ENCODE results near the gene GLIS2. TPM values are rescaled to one million over a fixed set of nuclear protein-coding genes. Genes with fewer than 3 reads are reported as not detected.

GLIS2 gene
- total and polyA plus RNA-seq, 3 donors from 2014 or later = 4.8 to 15.0 (median 6.7) TPM

DNA sequence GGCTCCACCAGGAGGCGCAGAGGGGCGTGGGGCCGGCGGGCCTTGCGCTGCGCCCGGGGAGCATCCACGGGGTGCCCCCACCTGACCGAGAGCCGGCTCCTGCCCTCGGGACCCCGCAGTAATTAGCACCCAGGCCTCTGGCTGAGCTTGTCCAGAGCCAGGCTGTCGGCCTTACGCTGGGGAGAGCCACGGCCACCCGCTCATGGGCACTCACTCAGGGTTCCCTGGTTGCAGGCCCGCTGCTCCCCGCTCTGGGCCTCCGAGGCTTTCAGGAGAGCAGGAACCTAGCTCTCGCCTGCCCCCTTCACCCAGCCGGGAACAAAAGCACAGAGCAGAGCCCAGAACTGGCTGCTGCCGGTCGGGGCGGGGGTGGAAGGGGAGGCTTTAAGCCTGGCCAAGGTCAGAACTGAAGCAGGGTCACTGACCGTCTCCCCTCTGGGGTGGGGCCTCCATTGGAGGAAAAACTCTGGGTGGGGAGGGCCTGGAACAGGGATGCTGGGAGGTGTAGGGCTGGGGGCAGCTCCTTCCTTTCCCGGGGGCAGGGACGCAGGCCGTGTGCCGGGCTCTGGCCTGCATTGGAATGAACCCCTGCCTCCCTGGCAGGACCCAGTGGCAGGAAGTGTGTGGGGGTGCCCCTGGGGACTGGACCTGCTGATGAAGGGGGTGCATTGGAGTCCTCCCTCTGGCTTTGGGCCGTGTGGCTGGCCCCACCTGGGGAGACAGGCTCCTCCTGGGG lies 12.3 kb downstream of the GLIS2 start:
- peak overlapping the region; percentile 71 to 82 for H3K27ac ChIP-seq
- peak; percentile 89 for DNase-seq
- no peaks in the 10 kb centered on the region for H3K27me3 ChIP-seq
- intact Hi-C loops (cut with DNase I; ENCODE audit: low total_unique reads) = loop anchor here (5.0 kb wide), 1 partner anchor 41 kb away; no protein-coding TSS in a partner anchor
- WGBS, 2 donors = 1 to 5% methylated on average over 12 to 25 of the region's 30 CpGs
- peak overlapping the region; percentile 58 to 64 for H3K4me3 ChIP-seq
- no peaks in the 10 kb centered on the region for H3K9me3 ChIP-seq
- TF ChIP-seq CTCF (IDR thresholded peaks at IDR 0.05) = peak; percentile 36 to 50 (median 46)
- TF ChIP-seq POLR2A (IDR thresholded peaks at IDR 0.05) = no peak
- H3K4me1 ChIP-seq = peaks cover 42% of the 10 kb centered on the region
- H3K36me3 ChIP-seq (ENCODE audit: low read depth, missing control alignments) = no peaks in the 10 kb centered on the region

DNA sequence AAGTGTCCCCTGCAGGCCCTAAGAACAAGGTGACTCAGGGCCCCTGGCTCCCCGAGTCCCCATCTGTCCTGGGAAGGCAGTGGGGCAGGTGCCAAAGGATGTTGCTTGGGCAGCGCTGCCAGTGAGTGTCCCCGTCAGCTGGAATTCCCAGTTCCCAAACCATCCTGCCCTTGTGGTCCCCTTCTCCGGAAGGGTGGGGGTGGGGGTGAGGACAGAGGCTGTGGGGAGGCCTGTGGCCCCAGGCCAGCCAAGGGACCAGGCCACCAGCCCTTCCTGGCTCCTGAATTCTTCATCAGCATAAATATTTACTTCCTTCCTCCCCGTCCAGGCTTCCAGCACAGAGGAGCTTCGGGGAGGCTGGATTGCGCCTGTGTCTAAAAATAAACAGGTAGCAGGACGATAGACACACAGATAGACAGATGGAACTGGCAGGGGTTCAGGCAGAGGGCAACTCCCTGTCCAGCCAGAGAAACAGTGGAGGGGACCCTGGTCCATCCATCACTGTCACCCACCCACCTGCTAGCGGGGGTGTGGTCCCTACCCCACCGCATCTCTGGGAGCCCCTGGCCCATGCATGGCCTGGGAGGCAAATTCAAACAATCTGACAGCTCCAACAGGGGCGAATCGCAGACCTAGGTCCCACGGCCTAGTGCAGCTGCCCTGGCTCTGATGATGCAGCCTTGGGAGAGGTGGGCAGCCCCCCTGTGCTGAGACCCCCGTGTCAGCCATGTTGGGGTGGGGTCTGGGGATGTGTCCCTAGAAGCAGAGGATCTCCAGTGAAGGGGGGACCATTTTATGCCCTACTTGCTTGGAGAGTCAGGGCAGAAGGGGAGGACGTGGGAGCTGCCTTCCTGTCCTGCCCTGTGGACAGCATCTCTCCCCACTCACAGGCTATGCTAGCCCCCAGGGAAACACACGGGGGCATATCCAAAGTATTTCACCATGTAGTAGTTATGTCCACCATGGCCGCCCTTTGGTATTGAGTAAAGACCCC lies 13.2 kb downstream of the GLIS2 start:
- no peak overlapping the region for H3K4me3 ChIP-seq
- intact Hi-C loops (cut with DNase I; ENCODE audit: low total_unique reads) = loop anchor here (5.0 kb wide), 1 partner anchor 42 kb away; no protein-coding TSS in a partner anchor

DNA sequence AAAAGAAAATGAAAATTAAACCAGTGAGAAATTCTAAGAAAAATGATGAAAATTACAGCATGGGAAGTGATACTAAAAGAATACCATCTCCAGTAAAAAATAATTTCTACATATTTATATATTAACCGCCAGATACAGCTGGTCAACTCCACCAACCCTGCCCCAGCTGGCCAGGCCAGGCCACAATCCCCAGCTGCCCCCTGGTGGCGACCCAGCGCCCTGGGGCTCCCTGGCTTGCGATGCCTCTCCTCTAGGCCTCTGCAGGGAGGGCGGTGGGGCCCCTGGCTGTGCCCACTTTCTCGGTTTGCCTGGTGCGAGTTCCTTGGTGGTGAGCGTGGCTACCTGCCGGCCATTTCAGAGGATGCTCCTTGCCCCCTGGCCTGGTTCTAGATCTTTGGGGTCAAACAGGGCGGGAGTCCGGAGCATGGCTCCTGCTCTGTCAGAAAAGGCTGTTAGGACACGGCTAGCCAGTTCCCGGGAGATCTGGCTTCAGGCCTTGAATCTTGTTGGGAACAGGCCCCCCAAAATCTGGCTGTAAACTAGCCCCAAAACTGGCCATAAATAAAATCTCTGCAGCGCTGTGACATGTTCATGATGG lies 14.5 kb downstream of the GLIS2 start:
- WGBS, 2 donors = 61 to 73% methylated on average over 8 to 14 of the region's 14 CpGs
- Histone ChIP-seq H3K9me3 (no peaks in the 10 kb centered on the region), H3K27ac (no peak overlapping the region), H3K27me3 (no peaks in the 10 kb centered on the region), H3K4me3 (no peak overlapping the region), H3K36me3 (ENCODE audit: low read depth, missing control alignments) (no peaks in the 10 kb centered on the region), H3K4me1 (peaks cover 23% of the 10 kb centered on the region)
- intact Hi-C loops (cut with DNase I; ENCODE audit: low total_unique reads) = no loop called here
- TF ChIP-seq CTCF (IDR thresholded peaks at IDR 0.05) = peak; percentile 90 to 96 (median 92)
- no peak for TF ChIP-seq POLR2A (IDR thresholded peaks at IDR 0.05)
- peak; percentile 81 for DNase-seq

More for the DNA sequence above, 13.2 kb downstream of the GLIS2 start:
- 34 to 52% methylated on average over 10 to 17 of the region's 17 CpGs for WGBS, 2 donors
- Histone ChIP-seq H3K36me3 (ENCODE audit: low read depth, missing control alignments) (no peaks in the 10 kb centered on the region), H3K27me3 (no peaks in the 10 kb centered on the region), H3K27ac (peak overlapping the region; percentile 71 to 82), H3K9me3 (no peaks in the 10 kb centered on the region), H3K4me1 (peaks cover 34% of the 10 kb centered on the region)
- no peak for DNase-seq
- TF ChIP-seq CTCF (IDR thresholded peaks at IDR 0.05) (no peak), POLR2A (IDR thresholded peaks at IDR 0.05) (no peak)

DNA sequence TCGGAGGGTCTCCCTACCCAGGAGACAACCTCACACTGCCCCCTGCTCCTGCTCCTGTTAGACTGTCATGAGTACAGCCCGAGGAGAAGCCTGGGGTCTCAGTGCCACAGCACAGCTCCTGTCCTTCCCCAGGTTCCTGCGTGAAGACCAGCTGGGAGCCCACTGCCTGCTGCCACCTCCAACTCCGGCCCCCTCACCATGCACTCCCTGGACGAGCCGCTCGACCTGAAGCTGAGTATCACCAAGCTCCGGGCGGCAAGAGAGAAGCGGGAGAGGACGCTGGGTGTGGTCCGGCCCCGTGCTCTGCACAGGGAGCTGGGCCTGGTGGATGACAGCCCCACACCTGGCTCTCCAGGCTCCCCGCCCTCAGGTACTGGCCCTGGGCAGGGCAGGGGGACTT lies 16.2 kb downstream of the GLIS2 start:
- Histone ChIP-seq H3K9me3 (no peaks in the 10 kb centered on the region), H3K27me3 (no peaks in the 10 kb centered on the region), H3K4me1 (peaks cover 20% of the 10 kb centered on the region), H3K4me3 (no peak overlapping the region), H3K27ac (no peak overlapping the region), H3K36me3 (ENCODE audit: low read depth, missing control alignments) (no peaks in the 10 kb centered on the region)
- WGBS, 2 donors = 83 to 94% methylated on average over 3 to 10 of the region's 14 CpGs
- TF ChIP-seq POLR2A (IDR thresholded peaks at IDR 0.05) (no peak), CTCF (IDR thresholded peaks at IDR 0.05) (no peak)
- no peak for DNase-seq
- intact Hi-C loops (cut with DNase I; ENCODE audit: low total_unique reads) = no loop called here

All from testis (tissue), 3 donors.